Endothelial cell of umbilical vein (primary cell): Measurements from ENCODE around the gene PRKAB1. TPM values are rescaled to one million over a fixed set of nuclear protein-coding genes. Genes with fewer than 3 reads are reported as not detected.

Experiments used
- BruUV-seq: library from RNA; stranded (reverse); fragments of 400-500 nt; replicated peaks from 2 replicates; lab custom pipeline; 2021; lab: Mats Ljungman, UMichigan
- CTCF ChIA-PET: fragments of 300-600, 350-600 bp; sonication (Branson Sonifier 250); formaldehyde crosslinking; loops from one replicate; lab custom pipeline; 2021; ENCODE audit warnings: antibody characterized with exemption, inconsistent platforms; lab: Charles Lee
- POLR2A ChIA-PET: fragments of 300-600, 350-600 bp; sonication (Branson Sonifier 250); formaldehyde crosslinking; loops from one replicate; lab custom pipeline; 2021; ENCODE audit warnings: antibody characterized with exemption, inconsistent platforms; lab: Charles Lee
- DNase-seq: peaks from one replicate; pipeline ENCODE4 v3.0.0-alpha.2; 2011; ENCODE audit warnings: low read depth, low spot score
- FAIRE-seq: peaks from 2 replicates; lab custom pipeline; 2011; peaks lifted over from hg19 to GRCh38; lab: Jason Lieb, UNC
- H2AFZ ChIP-seq: 2 replicates; pipeline ENCODE4 v1.6.0; 2012; ENCODE audit warnings: low read depth, low read length, control low read depth, inconsistent platforms
- H3K27ac ChIP-seq: 2 replicates; pipeline ENCODE4 v1.5.1; 2011; ENCODE audit warnings: low read depth, mild to moderate bottlenecking, control low read depth, low read length, moderate library complexity; ENCODE audit not compliant: insufficient read depth
- H3K27me3 ChIP-seq, 2 experiments: 2 replicates each; pipeline versions ENCODE4 v1.6.0 to v1.6.1; 2011; ENCODE audit warnings: low read length in 2 of 2, mixed read lengths in 1 of 2; ENCODE audit not compliant: control insufficient read depth in 2 of 2, insufficient read depth in 2 of 2
- H3K36me3 ChIP-seq, 2 experiments: 2 replicates in 1 of 2; 3 replicates in 1 of 2; pipeline ENCODE4 v1.5.1; 2011; ENCODE audit warnings: low read length in 2 of 2, mild to moderate bottlenecking in 1 of 2, moderate library complexity in 1 of 2; ENCODE audit not compliant: control insufficient read depth in 2 of 2, insufficient read depth in 2 of 2; ENCODE audit errors: extremely low read depth in 1 of 2
- H3K4me1 ChIP-seq: 3 replicates; pipeline ENCODE4 v1.5.1; 2011; ENCODE audit warnings: mild to moderate bottlenecking, low read length; ENCODE audit not compliant: control insufficient read depth, insufficient read depth; ENCODE audit errors: extremely low read depth
- H3K4me2 ChIP-seq: 2 replicates; pipeline ENCODE4 v1.6.1; 2011; ENCODE audit warnings: low read length, control low read depth, mixed read lengths; ENCODE audit not compliant: insufficient read depth
- H3K4me3 ChIP-seq, 3 experiments: fragments of 200-600 bp in 1 of 3; sonication (generic), shearing (Covaris generic) in 1 of 3; replicated peaks in 1 of 3; 2 replicates each; pipeline ENCODE4 v1.5.1; 2011 to 2016; ENCODE audit warnings: control low read depth in 3 of 3, low read length in 3 of 3, mild to moderate bottlenecking in 2 of 3, inconsistent platforms in 1 of 3, low read depth in 1 of 3, moderate library complexity in 1 of 3; ENCODE audit not compliant: insufficient read depth in 1 of 3
- H3K79me2 ChIP-seq: 2 replicates; pipeline ENCODE4 v1.6.0; 2012; ENCODE audit warnings: low read length, inconsistent platforms; ENCODE audit not compliant: control insufficient read depth, insufficient read depth
- H3K9ac ChIP-seq: replicated peaks from 2 replicates; pipeline ENCODE3; 2011; ENCODE audit warnings: low read length, control low read depth; ENCODE audit not compliant: insufficient read depth; ENCODE audit errors: extremely low read depth
- H3K9me1 ChIP-seq: replicated peaks from 3 replicates; pipeline ENCODE4 v1.6.0; 2011; ENCODE audit warnings: mild to moderate bottlenecking, low read length; ENCODE audit not compliant: control insufficient read depth, insufficient read depth; ENCODE audit errors: extremely low read depth
- H3K9me3 ChIP-seq: replicated peaks from 2 replicates; pipeline ENCODE4 v1.5.1; 2012; ENCODE audit warnings: low read length, inconsistent platforms; ENCODE audit not compliant: control insufficient read depth, insufficient read depth
- H4K20me1 ChIP-seq: replicated peaks from 2 replicates; pipeline ENCODE3; 2011; ENCODE audit warnings: mild to moderate bottlenecking, low read length; ENCODE audit not compliant: control insufficient read depth, insufficient read depth; ENCODE audit errors: extremely low read depth
- EZH2 ChIP-seq: IDR thresholded peaks from 2 replicates; pipeline ENCODE4 v1.6.1; 2012; ENCODE audit warnings: borderline replicate concordance, low read depth, mild to moderate bottlenecking, moderate library complexity, low read length, inconsistent platforms; ENCODE audit not compliant: severe bottlenecking
- FOS ChIP-seq: IDR thresholded peaks from 2 replicates; pipeline ENCODE4 v1.6.1; 2011; ENCODE audit warnings: mild to moderate bottlenecking, low read length, moderate library complexity, borderline replicate concordance; ENCODE audit not compliant: insufficient read depth
- GATA2 ChIP-seq: IDR thresholded peaks from 2 replicates; pipeline ENCODE4 v1.7.0; 2011; ENCODE audit warnings: low read depth, mild to moderate bottlenecking, moderate library complexity, mixed read lengths, low read length; ENCODE audit not compliant: insufficient read length, insufficient read depth
- JUN ChIP-seq: IDR thresholded peaks from 2 replicates; pipeline ENCODE4 v1.6.1; 2011; ENCODE audit warnings: borderline replicate concordance, low read depth; ENCODE audit not compliant: insufficient read length, insufficient read depth
- MYC ChIP-seq: IDR thresholded peaks from one replicate; pipeline ENCODE4 v1.6.1; 2011; ENCODE audit warnings: mild to moderate bottlenecking, low read depth, low read length
- POLR2A ChIP-seq: IDR thresholded peaks from 2 replicates; pipeline ENCODE4 v1.6.1; 2012; ENCODE audit warnings: low read depth, mild to moderate bottlenecking, control low read depth, low read length
- POLR2AphosphoS5 ChIP-seq: IDR thresholded peaks from 2 replicates; pipeline ENCODE4 v1.6.1; 2012; ENCODE audit warnings: low read depth, mild to moderate bottlenecking, control low read depth, low read length, moderate library complexity; ENCODE audit not compliant: insufficient read depth
- dilution Hi-C: fragments of 300-500 bp; cut with MboI; formaldehyde crosslinking; loops from one replicate; pipeline ENCODE4 v1.15.0; 2019; ENCODE audit warnings: low sequenced_read_pairs; ENCODE audit not compliant: extremely low pct_ligation_motif_present
- intact Hi-C: fragments of 100-400 bp; cut with micrococcal nuclease; formaldehyde crosslinking; loops from one replicate; pipeline ENCODE4 v1.10.0; 2022
- polyA plus RNA-seq, 4 experiments: library from polyadenylated mRNA; depleted of rRNA in 3 of 4; stranded (reverse) in 3 of 4; unstranded in 1 of 4; fragments of >200 nt; gene quantifications; 2 replicates each; pipeline versions ENCODE4 v1.2.1 to v1.2.3, GENCODE V29; 2011 to 2012; ENCODE audit warnings: missing spikeins in 1 of 4
- total RNA-seq: library from RNA; stranded (reverse); gene quantifications from 2 replicates; pipeline ENCODE4 v1.2.3, GENCODE V29; 2021
- TF ChIP-seq, protein P1 (sequence below): IDR thresholded peaks from 2 replicates; pipeline ENCODE4 v1.6.1; 2011; ENCODE audit not compliant: insufficient read depth, insufficient read length
- TF ChIP-seq, protein P2 (sequence below), 2 donors: IDR thresholded peaks; 1 replicate in 1 of 2; 2 replicates in 1 of 2; pipeline ENCODE4 v1.5.1; 2011; ENCODE audit warnings: low read length in 2 of 2, mild to moderate bottlenecking in 2 of 2, moderate library complexity in 2 of 2, control low read depth in 1 of 2, inconsistent platforms in 1 of 2, low read depth in 1 of 2; ENCODE audit not compliant: insufficient read depth in 1 of 2; ENCODE audit errors: extremely low read depth in 1 of 2

Gene PRKAB1
- total and polyA plus RNA-seq, 2 donors (not counting 3 experiments of a cell fraction or from before 2014, with no cell fraction given): 23.1 to 27.0 TPM

DNA sequence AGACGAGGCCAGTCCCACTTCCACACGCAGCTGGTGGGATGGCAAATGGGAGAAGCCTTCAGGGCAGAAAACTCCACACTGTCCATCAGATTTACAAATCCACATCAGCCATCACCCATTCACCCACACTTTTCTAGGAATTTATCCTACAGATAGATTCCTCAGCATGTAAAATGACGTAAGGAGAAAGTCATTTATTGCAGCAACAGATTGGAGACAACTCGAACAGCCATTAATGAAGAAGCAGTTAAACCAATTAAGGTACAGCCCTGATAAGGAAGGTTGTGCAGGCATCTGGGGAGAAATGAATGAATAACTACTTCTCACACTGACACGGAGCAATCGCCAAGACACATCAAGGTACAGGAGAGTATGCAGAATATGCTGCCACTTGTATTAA lies 26.2 kb downstream of the PRKAB1 start:
- Histone ChIP-seq H4K20me1 (no peaks in the 10 kb centered on the region), H3K9ac (no peak overlapping the region), H3K4me3 (no peak overlapping the region), H3K36me3 (no peaks in the 10 kb centered on the region), H3K4me2 (no peak overlapping the region), H3K4me1 (peaks cover 30% of the 10 kb centered on the region), H3K79me2 (no peaks in the 10 kb centered on the region), H3K27ac (no peak overlapping the region), H2AFZ (no peak overlapping the region), H3K27me3 (no peaks in the 10 kb centered on the region), H3K9me3 (no peaks in the 10 kb centered on the region), H3K9me1 (no peaks in the 10 kb centered on the region)
- TF ChIP-seq, protein P1, sequence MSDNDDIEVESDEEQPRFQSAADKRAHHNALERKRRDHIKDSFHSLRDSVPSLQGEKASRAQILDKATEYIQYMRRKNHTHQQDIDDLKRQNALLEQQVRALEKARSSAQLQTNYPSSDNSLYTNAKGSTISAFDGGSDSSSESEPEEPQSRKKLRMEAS: no peak
- TF ChIP-seq MYC (no peak), POLR2AphosphoS5 (no peak), JUN (no peak), GATA2 (no peak), FOS (no peak), EZH2 (no peak), POLR2A (no peak)
- TF ChIP-seq, protein P2, sequence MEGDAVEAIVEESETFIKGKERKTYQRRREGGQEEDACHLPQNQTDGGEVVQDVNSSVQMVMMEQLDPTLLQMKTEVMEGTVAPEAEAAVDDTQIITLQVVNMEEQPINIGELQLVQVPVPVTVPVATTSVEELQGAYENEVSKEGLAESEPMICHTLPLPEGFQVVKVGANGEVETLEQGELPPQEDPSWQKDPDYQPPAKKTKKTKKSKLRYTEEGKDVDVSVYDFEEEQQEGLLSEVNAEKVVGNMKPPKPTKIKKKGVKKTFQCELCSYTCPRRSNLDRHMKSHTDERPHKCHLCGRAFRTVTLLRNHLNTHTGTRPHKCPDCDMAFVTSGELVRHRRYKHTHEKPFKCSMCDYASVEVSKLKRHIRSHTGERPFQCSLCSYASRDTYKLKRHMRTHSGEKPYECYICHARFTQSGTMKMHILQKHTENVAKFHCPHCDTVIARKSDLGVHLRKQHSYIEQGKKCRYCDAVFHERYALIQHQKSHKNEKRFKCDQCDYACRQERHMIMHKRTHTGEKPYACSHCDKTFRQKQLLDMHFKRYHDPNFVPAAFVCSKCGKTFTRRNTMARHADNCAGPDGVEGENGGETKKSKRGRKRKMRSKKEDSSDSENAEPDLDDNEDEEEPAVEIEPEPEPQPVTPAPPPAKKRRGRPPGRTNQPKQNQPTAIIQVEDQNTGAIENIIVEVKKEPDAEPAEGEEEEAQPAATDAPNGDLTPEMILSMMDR (IDR thresholded peaks at IDR 0.05; ENCODE audit: extremely low read depth in 1 of 2, insufficient read depth in 1 of 2, low read depth in 1 of 2, low read length in 2 of 2): no peak
- intact Hi-C loops (loop anchor here (2.0 kb wide), 1 partner anchor 15 kb away; no protein-coding TSS in a partner anchor), dilution Hi-C loops (no loop called here)
- ChIA-PET CTCF (interaction anchor here (1.4 to 2.4 kb wide), 5 partner anchors 12 to 87 kb away, joined by 6 to 85 read pairs (median 11); no protein-coding TSS in a partner anchor), POLR2A (no interaction called here)
- no peak for DNase-seq
- FAIRE-seq: no peak
- no TSS peak for BruUV-seq
